GM18870 (cell line): ENCODE data around the gene BLMH.
A peak's percentile ranks its signal among the peaks of the same experiment; 100 is the strongest.

Experiments used
- ATAC-seq: cut with Tn5 transposase; IDR thresholded peaks from one replicate; pipeline ENCODE4 v1.9.1; 2021; ENCODE audit warnings: moderate library complexity; ENCODE audit not compliant: unreplicated experiment

BLMH gene, protein sequence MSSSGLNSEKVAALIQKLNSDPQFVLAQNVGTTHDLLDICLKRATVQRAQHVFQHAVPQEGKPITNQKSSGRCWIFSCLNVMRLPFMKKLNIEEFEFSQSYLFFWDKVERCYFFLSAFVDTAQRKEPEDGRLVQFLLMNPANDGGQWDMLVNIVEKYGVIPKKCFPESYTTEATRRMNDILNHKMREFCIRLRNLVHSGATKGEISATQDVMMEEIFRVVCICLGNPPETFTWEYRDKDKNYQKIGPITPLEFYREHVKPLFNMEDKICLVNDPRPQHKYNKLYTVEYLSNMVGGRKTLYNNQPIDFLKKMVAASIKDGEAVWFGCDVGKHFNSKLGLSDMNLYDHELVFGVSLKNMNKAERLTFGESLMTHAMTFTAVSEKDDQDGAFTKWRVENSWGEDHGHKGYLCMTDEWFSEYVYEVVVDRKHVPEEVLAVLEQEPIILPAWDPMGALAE

DNA sequence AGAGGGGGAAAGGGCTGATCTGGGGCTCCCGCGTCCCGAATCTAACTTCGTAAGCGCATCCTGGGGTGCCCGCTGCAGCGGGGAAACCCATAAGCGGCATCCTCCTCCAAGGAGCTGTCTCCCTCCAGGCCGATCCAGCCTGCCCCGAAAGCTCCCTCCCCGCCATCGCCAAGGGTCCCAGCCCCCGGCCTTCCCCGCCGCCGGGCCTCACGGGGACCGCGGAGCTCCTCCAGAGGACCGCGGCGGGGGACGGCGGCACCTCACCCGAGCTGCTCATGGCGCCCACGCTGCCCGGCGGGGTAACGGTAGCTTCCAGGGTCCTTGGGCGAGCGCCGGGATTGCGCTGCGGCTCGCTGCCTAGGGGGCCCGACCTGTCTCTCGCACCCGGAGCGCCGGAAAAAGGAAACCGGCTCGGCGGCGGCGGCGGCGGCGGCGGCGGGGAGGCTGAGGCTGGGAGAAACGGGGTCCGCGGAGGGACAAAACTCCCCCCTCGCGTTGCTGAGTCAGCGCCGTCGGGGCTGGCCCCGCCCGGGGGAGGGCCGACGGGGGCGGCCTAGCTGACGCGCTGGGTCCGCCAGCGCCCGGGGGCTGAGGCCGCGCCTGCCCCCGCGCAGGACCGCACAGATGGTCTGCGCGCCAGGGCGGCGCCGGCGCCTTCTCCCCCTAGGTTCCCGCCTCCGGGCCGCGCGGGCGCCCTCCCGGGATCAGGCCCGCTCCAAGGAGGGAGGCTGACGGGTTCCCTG is at the start of gene BLMH:
TSS of gene BLMH (minus strand) at position 402 of the 743 bp plus-strand sequence. CDS start at position 277, 125 bp downstream.
- no peak for ATAC-seq

DNA sequence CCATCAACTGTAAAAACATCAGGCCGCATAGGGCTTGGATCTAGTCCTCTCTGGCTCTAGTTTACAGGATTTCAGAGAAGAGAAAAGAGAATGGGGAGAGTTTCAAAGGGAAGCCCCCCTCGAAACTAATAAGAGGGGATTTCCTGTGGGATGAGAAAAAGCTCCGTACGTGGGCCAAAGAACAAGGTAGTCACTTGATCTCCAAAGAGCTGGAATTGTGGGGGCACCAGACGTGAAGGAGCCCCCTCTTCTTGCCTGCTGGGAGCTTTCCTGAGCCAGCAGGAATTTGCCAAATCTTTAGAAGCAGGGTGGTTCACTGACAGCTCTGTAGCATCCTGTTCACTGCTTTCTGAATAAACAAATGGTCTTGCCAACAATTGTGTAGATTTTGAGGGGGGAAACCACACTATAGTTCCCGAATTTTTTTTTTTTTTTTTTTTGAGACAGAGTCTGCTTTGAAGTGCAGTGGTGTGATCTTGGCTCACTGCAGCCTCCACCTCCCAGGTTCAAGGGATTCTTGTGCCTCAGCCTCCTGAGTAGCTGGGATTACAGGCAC is 49.1 kb upstream of the BLMH start:
- ATAC-seq = no peak

DNA sequence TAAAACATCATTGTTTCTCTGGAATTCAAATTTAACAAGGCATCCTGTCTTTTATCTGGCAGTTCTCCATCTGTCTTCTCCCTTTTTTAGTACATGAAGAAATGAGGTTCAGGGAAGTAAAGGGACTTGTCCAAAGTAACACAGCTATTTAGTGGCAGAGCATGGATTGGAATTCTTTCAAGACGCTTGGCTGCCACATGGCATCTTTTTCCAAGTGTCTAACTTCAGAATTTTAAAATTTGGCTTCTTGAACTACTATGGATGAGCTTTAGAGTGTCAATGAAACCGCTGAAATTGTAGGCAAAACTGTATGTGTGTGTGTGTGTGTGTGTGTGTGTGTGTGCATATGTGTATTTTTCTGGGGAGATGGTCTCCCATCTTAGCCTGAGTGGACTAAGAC is 47.3 kb upstream of the BLMH start:
- no peak for ATAC-seq

DNA sequence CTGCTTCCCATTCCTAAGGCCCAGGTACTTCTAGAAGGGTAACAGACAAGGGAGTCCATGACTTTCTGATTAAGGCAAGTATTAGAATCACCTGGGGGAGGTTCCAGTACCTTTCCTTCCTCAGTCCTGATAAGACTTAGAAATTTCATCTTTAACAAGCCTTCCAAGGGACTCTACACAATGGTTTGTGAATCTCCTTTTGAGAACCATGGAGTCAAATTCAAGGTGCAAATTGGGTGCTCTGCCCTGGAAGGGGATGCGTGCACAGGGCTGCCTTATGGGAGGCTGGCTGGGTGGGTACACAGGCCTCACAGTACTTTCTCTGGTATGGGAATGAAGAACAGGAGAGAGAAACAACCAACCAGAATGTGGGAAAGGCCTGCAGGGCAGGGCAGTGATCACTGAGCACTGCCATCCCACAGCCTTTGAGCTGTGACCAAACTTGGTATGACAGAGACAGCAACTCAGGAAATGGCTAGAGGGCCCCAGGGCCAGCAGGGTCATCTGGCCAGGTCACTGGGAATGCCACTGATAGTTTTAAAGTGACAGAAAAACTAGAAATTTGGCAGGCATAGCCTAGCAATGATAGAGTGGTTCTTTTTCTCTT is 45.8 kb upstream of the BLMH start:
- no peak for ATAC-seq

DNA sequence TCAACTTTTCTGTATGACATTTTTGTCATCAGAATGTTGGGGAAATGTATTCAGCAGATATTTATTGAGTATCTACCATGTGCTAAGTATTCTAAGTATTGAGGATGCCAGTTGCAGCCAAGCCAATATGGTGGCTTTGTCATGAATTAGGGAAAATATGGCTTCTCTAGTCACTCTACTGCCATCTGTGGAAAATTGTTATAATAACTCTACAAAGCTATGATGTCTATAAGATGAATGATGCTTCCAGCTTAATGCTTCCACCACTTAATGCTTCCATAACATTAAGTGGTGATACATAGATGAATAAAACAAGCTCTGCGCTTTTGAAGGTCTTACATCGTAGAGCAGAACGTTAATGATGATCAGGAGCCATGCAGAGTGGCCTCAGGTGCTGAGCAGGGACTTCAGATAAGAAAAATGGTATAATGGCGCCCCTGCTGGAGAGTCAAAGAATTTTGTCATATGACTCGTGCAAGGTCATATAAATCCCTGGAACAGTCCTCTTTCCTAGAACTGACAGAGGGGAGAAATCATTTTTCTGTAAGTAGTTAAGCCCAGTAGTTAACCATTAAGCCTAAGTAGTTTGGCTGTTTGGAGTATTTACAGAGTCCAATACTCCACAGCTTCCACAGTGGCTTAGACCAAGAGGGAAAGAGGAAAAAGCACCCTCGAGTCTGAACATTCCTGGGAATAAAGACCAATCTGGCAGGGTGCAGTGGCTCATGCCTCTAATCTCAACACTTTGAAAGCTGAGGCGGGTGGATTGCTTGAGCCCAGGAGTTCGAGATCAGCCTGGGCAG is 44.8 kb upstream of the BLMH start:
- ATAC-seq = no peak

DNA sequence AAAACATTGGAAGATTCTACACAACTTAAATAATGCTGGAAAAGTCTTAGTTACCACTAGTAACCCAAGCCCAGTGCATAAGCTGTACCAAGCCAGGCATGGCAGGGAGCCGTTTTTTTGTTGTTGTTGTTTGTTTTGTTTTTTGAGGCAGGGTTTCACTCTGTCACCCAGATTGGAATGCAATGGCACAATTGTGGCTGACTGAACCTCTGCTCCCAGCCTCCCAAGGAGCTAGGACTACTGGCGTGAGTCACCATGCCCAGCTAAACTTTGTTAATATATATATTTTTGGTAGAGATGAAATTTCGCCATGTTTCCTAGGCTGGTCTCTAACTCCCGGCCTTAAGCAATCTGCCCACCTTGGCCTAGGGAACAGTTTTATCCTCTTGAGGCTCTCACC is 42.7 kb upstream of the BLMH start:
- ATAC-seq = no peak

DNA sequence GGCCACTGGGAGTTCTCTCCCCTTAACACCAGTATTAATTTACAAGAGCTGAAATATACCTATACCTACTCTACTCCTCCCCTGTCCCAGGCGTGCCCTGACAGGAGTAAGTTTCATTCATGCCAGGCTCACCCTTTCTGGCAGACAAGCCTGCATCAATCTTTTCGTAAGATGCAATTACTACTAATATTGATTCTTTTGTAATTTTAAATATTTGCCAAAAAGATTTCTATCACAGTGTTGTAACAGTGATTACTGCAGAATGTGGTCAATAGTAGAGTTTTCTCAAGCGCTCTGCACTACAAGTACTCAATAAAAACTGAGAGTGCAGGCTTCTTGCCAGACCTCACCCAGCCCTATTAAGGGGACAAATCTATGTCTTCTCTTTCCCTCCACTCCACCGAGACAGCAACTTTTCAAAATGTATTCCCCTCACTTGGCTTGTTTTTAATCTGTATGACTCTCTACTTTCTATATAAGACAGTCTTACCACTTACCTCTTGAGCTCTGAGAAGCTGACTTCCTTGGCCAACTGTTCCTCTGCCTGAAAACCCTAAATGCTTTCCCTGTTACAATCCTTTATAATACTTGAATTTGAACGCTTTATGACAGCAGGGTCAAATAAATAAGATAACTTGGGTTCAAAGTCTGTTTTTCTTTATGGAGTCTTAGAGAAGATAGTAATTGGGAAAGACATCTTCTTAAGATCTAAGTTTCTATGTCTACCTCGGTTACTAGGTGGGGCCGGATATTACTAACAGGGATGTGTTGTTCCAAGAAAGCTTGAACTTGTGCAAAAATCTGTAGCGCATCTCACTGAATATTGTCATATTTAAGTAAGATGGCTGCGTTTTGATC is 42.0 kb upstream of the BLMH start, which contains the start of gene TMIGD1:
TSS of gene TMIGD1 (minus strand) at position 555 of the 858 bp plus-strand sequence. CDS start 1,924 bp downstream, outside the sequence.
- ATAC-seq = no peak

DNA sequence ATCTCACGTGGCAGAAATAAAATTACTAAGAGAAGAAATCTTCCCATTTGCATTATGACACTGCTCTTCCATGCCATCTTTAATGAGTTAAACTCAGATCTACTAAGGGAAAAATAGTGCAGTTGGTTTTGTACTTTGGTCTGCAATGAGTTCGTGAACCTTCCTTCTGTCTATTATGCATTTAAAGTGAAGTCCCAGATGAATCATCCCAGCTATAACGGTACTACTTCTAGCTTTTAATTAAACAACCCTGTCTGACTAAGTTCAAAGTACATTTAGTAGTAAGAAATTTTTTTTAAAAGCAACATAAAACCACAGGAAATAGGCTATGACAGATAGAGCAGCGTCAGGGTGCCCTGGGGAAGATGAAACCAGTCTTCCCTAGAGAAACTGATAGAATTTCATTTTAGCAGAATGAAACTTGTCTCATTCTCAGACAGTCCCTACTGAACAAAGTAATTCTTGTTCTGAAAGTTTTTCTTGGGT is 40.4 kb upstream of the BLMH start:
- ATAC-seq = peak; percentile 48

DNA sequence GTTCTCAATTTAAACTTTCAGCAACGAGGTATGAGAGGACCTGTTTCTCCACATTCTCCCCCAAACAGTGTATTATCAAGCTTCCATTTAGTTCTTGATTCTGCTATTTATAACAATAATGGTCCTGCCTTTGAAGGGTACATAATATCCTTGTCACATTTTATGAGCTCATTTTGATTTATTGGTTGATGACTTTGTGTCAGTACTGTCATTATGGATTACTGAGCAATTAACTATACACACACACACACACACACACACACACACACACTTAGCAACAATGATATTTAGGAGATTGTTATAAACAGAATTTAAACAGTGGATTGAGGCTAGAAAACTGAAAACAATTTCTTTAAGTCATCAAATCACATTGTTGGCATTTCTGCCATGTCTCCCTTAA is 35.1 kb upstream of the BLMH start:
- ATAC-seq = no peak

DNA sequence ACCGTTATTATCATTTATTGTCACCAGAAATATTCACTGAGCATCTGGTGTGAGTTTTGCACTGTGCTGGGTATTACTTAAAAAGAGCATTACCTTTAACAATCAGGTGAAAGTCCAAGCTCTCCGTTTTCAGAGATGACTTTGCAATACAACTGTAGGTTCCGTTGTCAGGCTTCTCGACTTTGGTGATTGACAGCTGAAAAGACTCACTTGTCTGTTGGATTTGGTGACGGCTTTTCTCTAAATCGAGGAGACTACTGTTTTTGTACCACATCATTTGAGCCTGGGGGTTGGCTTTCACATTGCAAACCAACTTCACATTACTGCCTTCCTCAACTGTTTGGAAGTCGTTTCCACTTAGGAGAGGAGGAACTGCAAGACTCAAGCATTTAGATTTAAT is 33.0 kb upstream of the BLMH start:
- ATAC-seq = no peak

DNA sequence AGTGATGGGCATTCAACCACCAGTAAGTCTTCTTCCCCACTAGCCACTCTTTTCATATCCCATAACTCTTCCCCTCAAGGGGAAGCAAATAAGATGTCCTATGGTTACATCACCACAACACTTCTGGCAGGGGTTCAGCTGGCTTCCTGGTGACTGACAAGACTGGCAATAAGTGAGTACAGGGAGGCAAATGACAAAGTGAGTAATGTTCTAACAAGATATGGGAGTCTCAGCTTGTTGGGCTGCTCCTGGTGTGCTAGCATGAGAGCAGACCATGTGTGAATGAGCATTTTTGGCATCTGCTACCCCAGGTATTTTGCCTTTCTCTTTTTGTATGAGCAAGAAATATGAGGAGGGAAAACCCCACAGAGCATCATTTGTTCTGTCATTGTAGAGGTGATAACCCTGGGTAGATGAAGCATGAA is 32.2 kb upstream of the BLMH start:
- ATAC-seq = no peak

DNA sequence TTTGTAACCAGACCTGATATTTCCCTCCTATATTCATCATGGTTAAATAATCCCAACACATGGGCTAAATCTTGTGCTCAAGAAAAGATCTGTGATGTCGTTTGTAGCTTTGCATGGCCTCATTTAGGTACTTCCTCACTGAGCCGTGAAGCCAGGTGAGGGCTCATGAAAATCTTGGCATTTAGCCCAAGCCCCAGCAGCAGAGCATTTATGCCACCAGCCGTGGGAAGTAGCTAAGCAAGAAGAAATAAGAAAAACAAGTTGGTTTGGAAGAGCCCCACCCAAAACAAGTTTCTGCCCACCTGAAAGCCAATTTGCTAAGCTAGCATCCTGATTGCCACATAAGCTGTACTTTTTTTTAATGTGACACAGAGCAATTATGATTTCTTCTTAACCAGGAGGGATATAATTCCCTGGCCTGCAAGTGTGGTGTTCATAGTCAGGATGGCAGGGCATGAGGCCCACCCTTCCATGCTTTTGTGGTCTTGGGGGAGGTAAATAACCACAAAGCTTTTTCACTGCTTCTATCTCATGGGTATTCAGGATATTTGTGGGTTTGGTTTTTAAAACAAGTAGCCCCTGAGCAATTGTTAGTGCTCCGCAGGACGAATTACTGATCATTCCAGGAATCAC is 31.6 kb upstream of the BLMH start:
- ATAC-seq = no peak

DNA sequence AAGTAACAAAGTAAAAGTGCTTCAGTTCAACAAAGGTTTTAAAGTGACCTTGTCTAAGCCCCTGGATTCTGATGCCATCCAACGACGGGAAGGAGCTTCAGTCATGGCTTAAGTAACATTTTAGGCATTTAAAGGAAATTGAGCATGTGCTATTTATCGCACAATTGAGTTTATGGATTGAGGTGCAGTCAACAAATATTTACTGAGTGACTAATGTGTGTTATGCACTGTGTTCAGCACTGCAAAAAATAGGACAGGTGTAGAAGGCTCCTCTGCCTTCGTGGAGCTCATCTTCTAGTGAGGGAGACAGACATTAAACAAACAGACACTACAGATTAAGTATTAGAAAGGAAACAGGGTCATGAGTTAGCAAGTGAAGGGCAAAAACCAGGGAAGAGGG is 29.6 kb upstream of the BLMH start:
- no peak for ATAC-seq

DNA sequence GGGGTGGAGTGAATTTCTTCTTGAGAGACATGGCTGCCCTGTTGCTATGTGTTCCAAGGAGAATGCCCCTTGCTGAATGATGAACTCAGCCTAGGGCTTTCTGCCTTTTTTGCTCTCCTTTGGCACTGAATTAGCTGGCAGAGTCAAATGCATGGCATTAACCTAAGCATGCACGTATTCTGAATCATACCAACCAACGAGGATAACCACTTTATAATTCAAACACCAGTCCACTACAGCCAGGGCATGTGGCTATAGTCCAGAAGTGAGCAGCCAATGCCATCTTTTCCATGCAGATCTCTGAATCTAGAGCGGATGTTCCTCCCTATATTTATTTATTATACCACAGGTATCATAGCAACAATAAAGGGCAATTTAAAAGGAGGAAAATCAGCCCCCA is 26.4 kb upstream of the BLMH start:
- no peak for ATAC-seq

DNA sequence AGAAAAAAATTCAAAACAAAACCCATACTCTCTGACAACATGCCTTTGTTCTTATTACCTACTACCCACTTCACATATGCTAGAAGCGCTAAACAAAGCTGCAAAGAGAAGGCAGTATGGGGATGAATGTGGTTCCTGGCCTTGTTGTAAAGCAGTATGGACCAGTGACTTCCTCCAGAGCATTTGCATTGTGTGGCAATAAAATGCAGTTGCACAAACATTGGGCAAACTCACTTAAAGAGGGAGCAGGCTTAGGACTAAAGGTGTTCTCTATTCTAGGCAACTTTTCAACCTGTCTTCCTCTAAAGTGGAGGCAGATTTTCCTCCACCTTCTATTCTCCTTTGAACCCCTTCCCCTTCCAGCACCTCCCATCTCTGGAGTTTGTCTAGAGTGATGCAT is 25.0 kb upstream of the BLMH start:
- no peak for ATAC-seq

DNA sequence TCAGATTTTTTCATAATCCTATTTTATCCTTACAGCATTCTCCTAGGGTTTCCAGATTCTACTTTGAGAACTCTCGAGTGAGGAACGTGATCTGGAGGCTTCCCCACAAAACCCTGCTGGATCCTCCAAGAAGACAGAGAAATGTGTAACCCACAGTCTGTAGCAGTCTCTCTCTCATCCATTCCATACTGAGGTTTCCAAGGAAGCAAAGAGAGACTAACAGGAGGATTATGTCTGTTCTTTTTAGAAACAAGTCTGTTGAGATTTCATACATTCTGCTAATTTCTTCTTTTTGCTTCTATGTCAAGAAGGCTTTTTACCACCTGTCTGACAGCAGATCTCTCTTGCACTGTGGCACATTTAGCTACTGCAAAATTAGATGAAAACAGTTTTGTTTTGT is 23.4 kb upstream of the BLMH start:
- ATAC-seq = no peak

DNA sequence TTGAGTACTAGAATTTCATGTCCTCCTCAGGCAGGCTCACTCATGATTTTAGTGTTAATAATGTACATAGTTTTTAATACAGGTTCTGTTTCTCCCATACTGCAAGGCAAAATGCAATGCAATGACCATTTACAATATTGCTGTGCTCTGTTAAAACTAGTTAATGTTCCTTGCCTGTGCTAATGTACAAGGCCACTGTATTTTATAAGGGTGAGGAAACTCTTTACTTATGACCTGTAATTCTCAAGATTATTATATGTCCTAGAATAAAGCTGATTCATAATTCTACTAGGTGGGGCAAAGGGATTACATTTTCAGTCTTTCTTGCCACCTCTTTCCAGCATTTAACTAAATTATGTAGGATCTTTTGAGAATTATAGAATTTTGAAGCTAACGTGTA is 22.7 kb upstream of the BLMH start:
- ATAC-seq = no peak

DNA sequence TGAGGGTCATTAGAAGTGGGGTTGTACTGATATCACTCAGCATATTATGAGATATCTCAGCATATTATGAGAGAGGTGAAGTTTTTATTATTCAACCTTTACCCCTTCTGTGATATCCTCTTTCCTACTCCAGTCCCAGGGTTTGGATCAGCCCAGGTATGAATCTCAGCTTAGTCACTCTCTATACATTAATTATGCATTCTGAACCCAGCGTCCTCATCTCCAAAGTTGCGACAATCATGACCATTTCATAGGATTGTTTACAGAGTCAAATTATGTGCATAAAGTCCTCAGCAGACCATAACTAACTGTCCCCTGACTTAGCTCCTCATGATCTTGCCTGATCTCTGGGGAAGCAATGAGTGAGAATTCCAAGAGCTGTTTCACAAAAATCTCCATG is 20.5 kb upstream of the BLMH start:
- no peak for ATAC-seq

DNA sequence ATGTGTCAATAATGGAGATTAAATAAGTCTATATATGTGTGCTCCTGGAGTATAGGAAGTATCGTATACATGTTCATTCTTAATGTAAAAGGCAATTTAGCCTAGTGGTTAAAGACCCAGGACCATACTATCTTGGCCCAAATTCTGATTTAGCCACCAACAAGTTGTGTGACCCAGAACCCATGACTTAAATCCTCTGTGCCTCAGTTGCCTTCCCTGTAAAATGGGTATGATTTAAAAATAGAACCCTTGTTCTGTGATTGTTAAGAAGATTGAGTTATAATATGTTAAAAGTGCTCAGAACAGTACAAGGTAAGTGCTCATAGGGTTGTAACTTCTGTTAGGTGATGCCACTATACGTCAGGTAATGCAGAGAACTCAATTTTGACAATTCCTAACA is 18.8 kb upstream of the BLMH start:
- ATAC-seq = no peak
